ENCODE results near the gene PRM3.

DNA sequence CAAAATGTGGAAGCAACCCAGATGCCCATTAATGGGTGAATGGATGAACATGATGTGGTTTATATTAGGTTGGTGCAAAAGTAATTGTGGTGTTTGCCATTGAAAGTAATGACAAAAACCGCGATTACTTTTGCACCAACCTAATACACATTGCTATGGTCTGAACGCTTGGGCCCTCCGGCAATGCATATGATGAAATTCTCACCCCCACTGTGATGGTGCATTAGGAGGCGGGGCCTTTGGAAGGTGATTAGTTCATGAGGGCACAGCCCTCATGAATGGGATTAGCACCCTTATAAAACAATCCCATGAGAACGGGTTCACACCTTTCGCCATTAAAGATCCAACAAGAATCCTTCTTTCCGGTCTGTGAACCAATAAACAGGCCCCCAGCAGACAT is 33.0 kb upstream of the PRM3 start:
- TF ChIP-seq, protein P1, sequence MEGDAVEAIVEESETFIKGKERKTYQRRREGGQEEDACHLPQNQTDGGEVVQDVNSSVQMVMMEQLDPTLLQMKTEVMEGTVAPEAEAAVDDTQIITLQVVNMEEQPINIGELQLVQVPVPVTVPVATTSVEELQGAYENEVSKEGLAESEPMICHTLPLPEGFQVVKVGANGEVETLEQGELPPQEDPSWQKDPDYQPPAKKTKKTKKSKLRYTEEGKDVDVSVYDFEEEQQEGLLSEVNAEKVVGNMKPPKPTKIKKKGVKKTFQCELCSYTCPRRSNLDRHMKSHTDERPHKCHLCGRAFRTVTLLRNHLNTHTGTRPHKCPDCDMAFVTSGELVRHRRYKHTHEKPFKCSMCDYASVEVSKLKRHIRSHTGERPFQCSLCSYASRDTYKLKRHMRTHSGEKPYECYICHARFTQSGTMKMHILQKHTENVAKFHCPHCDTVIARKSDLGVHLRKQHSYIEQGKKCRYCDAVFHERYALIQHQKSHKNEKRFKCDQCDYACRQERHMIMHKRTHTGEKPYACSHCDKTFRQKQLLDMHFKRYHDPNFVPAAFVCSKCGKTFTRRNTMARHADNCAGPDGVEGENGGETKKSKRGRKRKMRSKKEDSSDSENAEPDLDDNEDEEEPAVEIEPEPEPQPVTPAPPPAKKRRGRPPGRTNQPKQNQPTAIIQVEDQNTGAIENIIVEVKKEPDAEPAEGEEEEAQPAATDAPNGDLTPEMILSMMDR (conservative IDR thresholded peaks at IDR 0.05; ENCODE audit: low read length) = no peak
- no peak for TF ChIP-seq EZH2phosphoT487 (IDR thresholded peaks at IDR 0.05; ENCODE audit: borderline replicate concordance, low read depth, low read length)
